ENCODE results near the gene SPEG. TPM values are rescaled to one million over a fixed set of nuclear protein-coding genes. Genes with fewer than 3 reads are reported as not detected.
A peak's percentile ranks its signal among the peaks of the same experiment; 100 is the strongest.

Gene SPEG
- total and polyA plus RNA-seq, 2 of the 13 experiments (the other 11 are each of a cell fraction or from before 2014, with no cell fraction given): 0.18 to 0.24 TPM

- no peak for TF ChIP-seq NFIC (IDR thresholded peaks at IDR 0.05; ENCODE audit: low read length)
- TF ChIP-seq XRCC5 (optimal IDR thresholded peaks at IDR 0.05; ENCODE audit: low read length): peak; percentile 21
- TF ChIP-seq, protein P1, sequence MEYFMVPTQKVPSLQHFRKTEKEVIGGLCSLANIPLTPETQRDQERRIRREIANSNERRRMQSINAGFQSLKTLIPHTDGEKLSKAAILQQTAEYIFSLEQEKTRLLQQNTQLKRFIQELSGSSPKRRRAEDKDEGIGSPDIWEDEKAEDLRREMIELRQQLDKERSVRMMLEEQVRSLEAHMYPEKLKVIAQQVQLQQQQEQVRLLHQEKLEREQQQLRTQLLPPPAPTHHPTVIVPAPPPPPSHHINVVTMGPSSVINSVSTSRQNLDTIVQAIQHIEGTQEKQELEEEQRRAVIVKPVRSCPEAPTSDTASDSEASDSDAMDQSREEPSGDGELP (IDR thresholded peaks at IDR 0.05; ENCODE audit: borderline replicate concordance, low read depth): no peak
- no peak for TF ChIP-seq RFXANK (CRISPR knock-in tag; IDR thresholded peaks at IDR 0.05)
- no peak for TF ChIP-seq ZNF841 (CRISPR knock-in tag; IDR thresholded peaks at IDR 0.05; ENCODE audit: borderline replicate concordance)
- no peak for TF ChIP-seq MBNL3 (CRISPR knock-in tag; conservative IDR thresholded peaks at IDR 0.05)
- TF ChIP-seq PRDM15 (CRISPR knock-in tag; IDR thresholded peaks at IDR 0.05): peak; percentile 94
- no peak for TF ChIP-seq ZNF674 (CRISPR knock-in tag; IDR thresholded peaks at IDR 0.05; ENCODE audit: low read depth)
- TF ChIP-seq ZNF790 (CRISPR knock-in tag; IDR thresholded peaks at IDR 0.05; ENCODE audit: borderline replicate concordance): no peak
- TF ChIP-seq ZNF407 (CRISPR knock-in tag; IDR thresholded peaks at IDR 0.05; ENCODE audit: not compliant biosample characterization): peak; percentile 51
- TF ChIP-seq STAG1 (CRISPR knock-in tag; IDR thresholded peaks at IDR 0.05): peak; percentile 28; the same call in 1 of the 2 replicates
- TF ChIP-seq FOSL1 (CRISPR knock-in tag; IDR thresholded peaks at IDR 0.05; ENCODE audit: borderline replicate concordance): no peak
- TF ChIP-seq, protein P2, sequence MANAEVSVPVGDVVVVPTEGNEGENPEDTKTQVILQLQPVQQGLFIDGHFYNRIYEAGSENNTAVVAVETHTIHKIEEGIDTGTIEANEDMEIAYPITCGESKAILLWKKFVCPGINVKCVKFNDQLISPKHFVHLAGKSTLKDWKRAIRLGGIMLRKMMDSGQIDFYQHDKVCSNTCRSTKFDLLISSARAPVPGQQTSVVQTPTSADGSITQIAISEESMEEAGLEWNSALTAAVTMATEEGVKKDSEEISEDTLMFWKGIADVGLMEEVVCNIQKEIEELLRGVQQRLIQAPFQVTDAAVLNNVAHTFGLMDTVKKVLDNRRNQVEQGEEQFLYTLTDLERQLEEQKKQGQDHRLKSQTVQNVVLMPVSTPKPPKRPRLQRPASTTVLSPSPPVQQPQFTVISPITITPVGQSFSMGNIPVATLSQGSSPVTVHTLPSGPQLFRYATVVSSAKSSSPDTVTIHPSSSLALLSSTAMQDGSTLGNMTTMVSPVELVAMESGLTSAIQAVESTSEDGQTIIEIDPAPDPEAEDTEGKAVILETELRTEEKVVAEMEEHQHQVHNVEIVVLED (CRISPR knock-in tag; IDR thresholded peaks at IDR 0.05; ENCODE audit: borderline replicate concordance): no peak
- TF ChIP-seq XBP1 (CRISPR knock-in tag; IDR thresholded peaks at IDR 0.05): no peak
These were observed 776 bp upstream of the SPEG start (continued) for GRCh38 chr2:219433666-219434467.
